Astrocyte of the hippocampus (primary cell): Measurements from ENCODE around the gene IRF8.

Source experiments
- DNase-seq: peaks from one replicate; pipeline ENCODE4 v3.0.0; 2011; ENCODE audit warnings: low read depth, low spot score

Gene IRF8

DNA sequence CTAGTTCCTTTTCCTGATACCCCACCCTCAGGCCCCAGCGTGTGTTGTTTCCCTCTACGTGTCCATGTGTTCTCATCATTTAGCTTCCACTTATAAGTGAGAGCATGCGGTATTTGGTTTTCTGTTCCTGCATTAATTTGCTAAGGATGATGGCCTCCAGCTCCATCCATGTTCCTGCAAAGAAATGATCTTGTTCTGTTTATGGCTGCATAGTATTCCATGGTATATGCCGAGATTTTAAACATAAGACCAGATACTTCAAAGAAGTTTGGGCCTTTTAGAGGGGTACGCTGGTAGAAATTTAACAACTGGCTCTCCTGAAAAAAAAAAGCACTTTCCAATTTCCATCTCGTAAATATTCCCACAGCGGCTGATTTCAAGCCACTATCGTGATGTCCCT is 59.8 kb downstream of the IRF8 start:
- DNase-seq, result no peak

- DNase-seq, result no peak
Measured at GRCh38 chr16:85959686-85960085, 60.7 kb downstream of the IRF8 start.

GRCh38 chr16:85960486-85961046 is 61.6 kb downstream of the IRF8 start:
- DNase-seq, result no peak

DNA sequence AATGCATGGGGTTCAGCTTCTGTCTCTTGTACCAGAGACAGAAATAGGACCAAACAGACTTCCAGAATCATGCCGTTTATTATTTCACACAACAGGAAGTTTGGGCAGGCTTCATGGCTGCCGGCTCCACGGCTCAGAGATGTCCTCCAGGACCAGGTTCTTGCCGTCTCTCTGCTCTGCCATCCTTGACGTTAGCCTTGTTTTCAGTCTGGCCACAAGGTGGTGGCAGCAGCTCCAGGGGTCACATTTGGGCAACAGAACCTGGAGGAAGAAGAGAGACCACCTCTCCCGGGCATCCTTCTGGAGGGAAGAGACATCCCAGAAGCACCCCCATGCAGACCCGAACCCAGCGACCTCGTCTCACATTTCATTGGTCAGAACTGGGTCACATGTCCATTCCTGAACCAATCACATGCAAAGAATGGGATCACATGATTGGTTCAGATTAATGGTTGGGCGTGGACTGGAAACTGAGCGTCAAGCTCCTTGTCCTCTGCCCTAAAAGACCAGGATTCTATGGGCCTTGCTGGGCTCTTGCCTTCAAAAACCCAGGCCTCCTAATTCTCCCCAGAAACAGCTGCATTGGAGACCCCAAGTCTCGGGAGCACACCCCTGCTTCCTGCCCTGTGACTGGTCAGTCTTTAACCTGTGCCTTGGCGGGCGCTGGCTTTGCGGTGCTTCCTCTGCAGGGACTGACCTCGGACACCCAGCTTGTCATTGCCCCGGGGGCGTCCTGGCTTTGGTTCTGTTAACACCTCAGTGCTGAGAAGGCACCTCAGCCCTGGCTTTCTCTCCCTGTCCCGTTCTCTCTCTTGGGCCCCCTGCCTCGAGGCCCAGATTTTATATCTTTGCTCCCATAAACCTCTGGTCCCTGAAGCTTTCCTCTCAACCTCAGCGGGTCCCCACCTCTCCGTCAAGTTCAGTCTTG is 63.3 kb downstream of the IRF8 start:
- DNase-seq, result no peak

GRCh38 chr16:85963753-85964285 is 64.9 kb downstream of the IRF8 start:
- no peak for DNase-seq

GRCh38 chr16:85965125-85965524 is 66.2 kb downstream of the IRF8 start:
- DNase-seq, result no peak

DNA sequence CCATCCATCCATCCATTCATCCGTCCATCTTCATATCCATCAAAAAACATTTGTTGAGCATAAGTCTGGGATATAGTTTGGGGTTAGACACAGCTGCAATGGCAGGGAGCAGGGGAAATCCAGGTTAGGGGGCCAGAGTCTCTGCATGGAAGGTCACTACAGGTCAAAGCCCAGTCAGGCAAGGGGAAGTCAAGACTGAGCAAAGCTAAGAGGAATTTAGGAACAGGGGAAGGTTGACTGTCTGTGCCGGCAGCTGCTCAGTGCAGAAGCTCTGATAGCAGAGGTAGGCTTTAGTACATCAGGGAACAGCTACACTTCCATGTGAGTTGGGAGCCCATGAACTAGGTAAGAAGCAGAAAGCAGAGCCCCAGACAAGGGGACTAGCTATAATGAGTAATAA is 68.1 kb downstream of the IRF8 start:
- DNase-seq, result no peak

- no peak for DNase-seq
Measured at GRCh38 chr16:85968041-85968920, 69.3 kb downstream of the IRF8 start.

GRCh38 chr16:85969159-85969558 is 70.2 kb downstream of the IRF8 start:
- peak; percentile 33 for DNase-seq

DNA sequence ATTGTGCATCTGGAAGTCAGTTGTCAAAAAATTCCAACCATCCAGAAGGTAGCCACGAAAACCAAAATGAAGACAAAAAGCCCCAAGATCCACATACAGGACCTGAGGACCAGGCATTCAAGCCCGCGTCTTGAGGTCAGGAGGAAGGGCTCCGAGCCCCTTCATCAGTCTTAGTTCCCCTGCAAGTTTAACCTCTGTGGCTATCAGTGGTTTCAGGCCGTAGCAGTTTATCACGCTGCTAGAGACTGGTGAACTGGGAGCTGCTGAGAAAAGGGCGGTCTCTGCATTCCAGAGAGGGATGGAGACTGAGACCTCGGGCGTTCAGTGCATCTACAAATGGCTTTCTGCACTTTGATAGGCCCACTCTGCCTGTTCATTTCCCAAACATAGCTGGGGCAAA is 70.6 kb downstream of the IRF8 start:
- DNase-seq, result peak; percentile 18

- DNase-seq, result no peak
Measured at GRCh38 chr16:85970016-85970733, 71.2 kb downstream of the IRF8 start.

- no peak for DNase-seq
Measured at GRCh38 chr16:85970738-85971137, 71.8 kb downstream of the IRF8 start.
